GM10266 (cell line): ENCODE data around the gene MRFAP1L1.

Experiments
- DNase-seq: peaks from one replicate; pipeline ENCODE4 v3.0.0; 2012; ENCODE audit errors: extremely low spot score
- TF ChIP-seq, protein P1 (sequence below): IDR thresholded peaks from 2 replicates; pipeline ENCODE4 v1.5.1; 2012; ENCODE audit warnings: mild to moderate bottlenecking, low read depth; ENCODE audit not compliant: control insufficient read depth, insufficient read depth; ENCODE audit errors: missing control alignments

The MRFAP1L1 gene

DNA sequence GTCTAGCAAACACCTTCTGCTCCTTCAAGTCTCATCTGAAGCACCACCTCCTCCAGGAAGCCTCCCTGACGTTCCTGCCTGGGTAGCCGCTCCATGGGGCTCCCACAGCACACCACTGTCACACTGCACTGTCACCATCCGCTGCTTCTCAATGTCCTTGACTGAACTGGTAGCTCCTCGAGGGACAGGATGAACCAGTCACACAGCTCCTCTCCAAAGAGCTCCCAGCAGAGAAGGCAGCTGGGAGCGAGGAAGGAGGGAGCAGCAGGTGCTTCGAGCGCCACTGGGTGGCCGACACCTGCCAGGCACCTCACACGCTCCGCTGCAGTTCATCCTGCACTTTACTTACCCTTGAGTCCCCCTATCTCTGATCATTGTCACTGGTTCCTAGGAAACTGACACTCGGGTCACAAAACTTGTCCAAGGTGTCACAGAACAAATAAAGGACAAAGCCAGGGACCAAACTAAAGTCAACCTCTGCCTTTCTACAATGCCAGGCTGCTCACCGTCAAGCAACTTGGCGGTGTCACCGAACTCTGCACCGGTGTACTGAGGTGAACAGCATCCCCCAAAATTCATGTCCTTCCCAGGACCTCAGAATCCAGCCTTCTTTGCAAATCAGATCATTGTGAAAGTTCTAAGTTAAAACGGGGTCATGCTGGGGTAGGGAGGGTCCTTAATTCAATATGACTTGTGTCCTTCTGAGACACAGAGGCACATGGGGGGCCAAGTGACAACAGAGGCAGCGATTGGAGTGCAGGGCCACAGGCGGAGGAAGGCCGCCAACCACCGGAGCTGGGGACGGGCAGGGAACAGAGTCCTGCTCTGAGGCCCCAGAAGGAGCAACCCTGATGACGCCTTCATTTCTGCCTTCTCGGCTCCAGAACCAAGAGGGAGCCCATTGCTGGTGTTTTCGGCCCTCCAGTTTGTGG, 21.5 kb downstream of the MRFAP1L1 start:
- DNase-seq: no peak
- TF ChIP-seq, protein P1, sequence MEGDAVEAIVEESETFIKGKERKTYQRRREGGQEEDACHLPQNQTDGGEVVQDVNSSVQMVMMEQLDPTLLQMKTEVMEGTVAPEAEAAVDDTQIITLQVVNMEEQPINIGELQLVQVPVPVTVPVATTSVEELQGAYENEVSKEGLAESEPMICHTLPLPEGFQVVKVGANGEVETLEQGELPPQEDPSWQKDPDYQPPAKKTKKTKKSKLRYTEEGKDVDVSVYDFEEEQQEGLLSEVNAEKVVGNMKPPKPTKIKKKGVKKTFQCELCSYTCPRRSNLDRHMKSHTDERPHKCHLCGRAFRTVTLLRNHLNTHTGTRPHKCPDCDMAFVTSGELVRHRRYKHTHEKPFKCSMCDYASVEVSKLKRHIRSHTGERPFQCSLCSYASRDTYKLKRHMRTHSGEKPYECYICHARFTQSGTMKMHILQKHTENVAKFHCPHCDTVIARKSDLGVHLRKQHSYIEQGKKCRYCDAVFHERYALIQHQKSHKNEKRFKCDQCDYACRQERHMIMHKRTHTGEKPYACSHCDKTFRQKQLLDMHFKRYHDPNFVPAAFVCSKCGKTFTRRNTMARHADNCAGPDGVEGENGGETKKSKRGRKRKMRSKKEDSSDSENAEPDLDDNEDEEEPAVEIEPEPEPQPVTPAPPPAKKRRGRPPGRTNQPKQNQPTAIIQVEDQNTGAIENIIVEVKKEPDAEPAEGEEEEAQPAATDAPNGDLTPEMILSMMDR: no peak

DNA sequence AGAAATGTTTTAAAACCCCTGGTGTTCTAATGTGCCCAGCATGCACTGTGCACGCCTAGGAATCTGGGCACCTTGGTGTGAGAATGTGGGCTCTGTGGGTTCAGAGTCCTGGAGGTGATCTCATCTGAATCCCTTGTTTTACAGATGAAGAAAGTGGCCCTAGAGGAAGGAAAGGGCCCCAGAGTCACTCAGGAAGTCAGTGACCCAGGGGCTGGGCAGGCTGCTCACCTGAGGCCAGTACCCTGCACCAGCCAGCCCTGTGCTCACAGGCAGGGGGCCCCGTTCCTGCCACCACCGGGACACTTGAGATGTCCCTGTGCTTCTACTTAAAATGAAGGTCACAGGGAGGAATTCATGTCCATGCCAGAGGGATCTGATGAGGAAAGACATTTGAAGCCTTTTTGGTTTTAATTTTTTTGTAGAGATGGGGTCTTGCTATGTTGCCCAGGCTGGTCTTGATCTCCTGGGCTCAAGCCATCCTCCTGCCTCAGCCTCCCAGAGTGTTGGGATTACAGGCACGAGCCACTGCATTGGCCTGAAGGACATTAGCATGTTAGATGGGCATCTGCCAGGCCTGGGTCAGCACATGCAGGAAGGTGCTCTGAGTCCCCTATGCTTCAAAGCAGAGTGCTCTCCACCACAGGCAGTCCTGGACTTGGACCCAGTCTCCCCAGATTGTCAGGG, 23.4 kb downstream of the MRFAP1L1 start:
- TF ChIP-seq, protein P1: no peak
- no peak for DNase-seq

DNA sequence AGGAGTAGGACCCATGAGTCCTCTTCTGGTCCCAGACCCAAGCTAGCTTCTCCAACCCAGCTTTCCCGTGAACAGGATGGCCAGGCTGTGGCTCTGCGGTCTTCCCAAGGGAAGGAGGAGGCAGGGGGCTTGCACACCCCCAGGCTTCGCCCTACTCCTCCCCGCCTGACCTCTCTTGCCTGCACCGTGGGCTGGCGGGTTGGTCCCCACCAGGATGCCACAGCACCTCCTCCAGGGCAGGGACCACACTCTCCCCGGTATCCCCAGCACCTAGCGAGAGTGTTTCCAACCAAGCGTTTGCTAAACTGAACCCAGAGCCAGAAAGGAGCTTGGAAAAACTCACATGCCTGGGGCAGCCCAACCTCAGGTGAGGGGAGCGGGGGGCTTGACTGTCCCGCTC, 25.0 kb downstream of the MRFAP1L1 start:
- no peak for DNase-seq
- TF ChIP-seq, protein P1: no peak

DNA sequence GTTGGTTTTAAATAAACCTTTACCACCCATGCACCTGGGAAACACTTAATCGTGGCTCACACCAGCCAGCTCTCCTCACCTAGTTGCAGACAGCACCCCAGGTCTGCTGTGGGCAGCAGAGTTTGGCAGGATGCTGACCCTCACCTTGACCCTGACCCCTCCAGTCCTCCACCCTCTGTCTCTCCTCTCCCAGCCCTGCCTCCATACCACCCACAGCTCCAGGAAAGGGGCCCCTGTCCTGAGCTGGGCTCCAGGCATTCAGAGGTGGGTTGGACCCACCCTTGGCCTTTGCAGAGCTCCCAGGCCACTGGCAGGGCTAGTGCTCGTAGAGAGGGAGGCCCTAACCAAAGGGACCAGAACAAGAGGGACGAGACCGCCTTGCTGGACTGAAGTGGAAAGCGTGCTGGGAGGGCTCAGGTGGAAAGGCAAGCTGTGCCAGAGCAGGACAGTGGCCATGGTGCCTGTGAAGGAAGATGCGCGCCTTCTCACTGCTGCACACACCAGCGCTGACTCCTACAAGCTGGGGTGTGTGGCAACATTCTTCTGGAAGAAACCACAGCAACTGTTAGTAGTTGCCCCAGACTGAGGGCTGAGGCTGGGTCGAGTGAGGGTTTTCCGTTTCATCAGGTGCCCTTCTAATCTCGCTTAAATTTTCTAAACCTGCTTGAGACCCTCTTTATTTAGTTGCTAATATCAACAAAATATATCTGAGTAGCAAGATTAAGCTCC, 26.6 kb downstream of the MRFAP1L1 start:
- no peak for DNase-seq
- TF ChIP-seq, protein P1: no peak

DNA sequence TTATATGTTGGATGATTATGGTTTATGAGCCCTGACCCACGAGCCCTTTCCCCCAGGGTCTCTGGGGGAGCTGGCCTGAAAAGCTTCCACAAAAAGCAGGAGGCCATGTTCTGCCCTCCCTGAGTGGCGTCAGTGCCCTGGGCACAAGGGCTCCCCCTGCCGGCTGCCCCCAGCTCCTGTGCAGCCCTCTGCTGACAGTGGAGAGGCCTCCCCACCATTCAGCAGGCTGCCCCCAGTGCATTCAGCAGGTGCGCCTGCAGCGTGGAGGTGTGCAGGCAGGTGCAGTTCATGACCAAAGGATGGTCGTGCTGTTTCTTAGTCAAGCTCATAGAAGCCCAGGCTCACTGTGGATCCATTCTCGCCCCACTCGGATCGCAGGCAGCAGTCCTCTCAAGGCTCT, 28.5 kb downstream of the MRFAP1L1 start:
- DNase-seq: no peak
- TF ChIP-seq, protein P1: peak; percentile 23

DNA sequence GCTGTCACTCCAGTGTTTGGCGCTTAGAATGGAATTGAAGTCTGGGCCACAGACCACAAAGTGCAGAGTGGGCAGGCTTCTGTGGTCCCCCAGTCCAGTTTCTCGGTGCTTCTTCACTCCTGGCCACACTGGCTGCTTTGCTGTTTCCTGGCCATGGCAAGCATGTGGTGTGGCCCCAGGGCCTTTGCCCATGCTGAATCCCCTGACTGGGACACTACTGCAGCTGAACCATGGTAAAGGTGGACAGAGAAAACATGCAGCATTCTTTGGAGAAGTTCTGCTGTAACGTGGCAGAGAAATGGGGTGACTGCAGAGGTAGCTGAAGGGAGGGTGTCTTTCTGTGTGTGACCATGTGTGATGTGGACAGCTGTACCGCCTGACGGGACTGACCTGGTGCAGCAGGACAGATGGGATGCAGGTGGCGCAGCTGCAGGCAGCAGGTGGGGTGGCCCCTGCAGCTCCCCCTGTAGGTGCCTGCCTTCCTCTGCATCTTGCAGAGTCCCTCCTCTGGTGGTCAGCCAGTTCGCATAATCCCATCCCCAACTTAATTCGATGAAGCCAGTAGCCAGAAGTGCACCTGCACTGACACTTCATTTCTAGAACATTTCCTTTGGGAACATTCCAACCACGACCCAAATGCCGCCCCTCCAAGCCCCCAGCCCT, 29.2 kb downstream of the MRFAP1L1 start:
- TF ChIP-seq, protein P1: no peak
- no peak for DNase-seq
